Spleen (tissue), 11 donors: ENCODE results near the gene C20orf144. TPM values are rescaled to one million over a fixed set of nuclear protein-coding genes. Genes with fewer than 3 reads are reported as not detected.

Experiments used
- DNase-seq: peaks from one replicate; pipeline ENCODE4 v3.0.0-alpha.2; 2020
- H3K27ac ChIP-seq, 8 donors: fragments of 200-600 bp; sonication (generic) in 7 of 8; 1 replicate in 4 of 8; 2 replicates in 4 of 8; pipeline versions ENCODE4 v1.5.0 to v1.8.0; 2016 to 2021; ENCODE audit warnings: inconsistent platforms in 4 of 8, mild to moderate bottlenecking in 4 of 8, moderate library complexity in 1 of 8
- H3K27me3 ChIP-seq, 7 donors: fragments of 200-600 bp; sonication (generic) in 6 of 7; replicated peaks in 1 of 7; 1 replicate in 4 of 7; 2 replicates in 3 of 7; pipeline versions ENCODE4 v1.5.0 to v1.8.0; 2016 to 2021; ENCODE audit warnings: inconsistent platforms in 3 of 7, mild to moderate bottlenecking in 1 of 7
- H3K36me3 ChIP-seq, 6 donors: fragments of 200-600 bp; sonication (generic) in 5 of 6; 1 replicate in 4 of 6; 2 replicates in 2 of 6; pipeline versions ENCODE4 v1.5.0 to v1.8.0; 2016 to 2021; ENCODE audit warnings: inconsistent platforms in 2 of 6
- H3K4me1 ChIP-seq, 6 donors: fragments of 200-600 bp; sonication (generic) in 5 of 6; 1 replicate in 3 of 6; 2 replicates in 3 of 6; pipeline versions ENCODE4 v1.5.0 to v1.8.0; 2016 to 2021; ENCODE audit warnings: inconsistent platforms in 3 of 6
- H3K4me3 ChIP-seq, 8 donors: fragments of 200-600 bp; sonication (generic) in 7 of 8; 1 replicate in 4 of 8; 2 replicates in 4 of 8; pipeline versions ENCODE4 v1.5.0 to v1.8.0; 2016 to 2021; ENCODE audit warnings: inconsistent platforms in 4 of 8, mild to moderate bottlenecking in 4 of 8, moderate library complexity in 2 of 8
- H3K9me3 ChIP-seq, 8 donors: fragments of 200-600 bp; sonication (generic) in 7 of 8; 1 replicate in 4 of 8; 2 replicates in 4 of 8; pipeline versions ENCODE4 v1.5.0 to v1.8.0; 2016 to 2021; ENCODE audit warnings: inconsistent platforms in 4 of 8
- POLR2A ChIP-seq, 3 donors: fragments of 450-650 bp; IDR thresholded peaks; one replicate each; pipeline ENCODE4 v1.5.1; 2017; ENCODE audit warnings: antibody characterized with exemption in 3 of 3, mild to moderate bottlenecking in 1 of 3
- POLR2AphosphoS5 ChIP-seq, 3 donors: sonication (generic); formaldehyde crosslinking; IDR thresholded peaks; one replicate each; pipeline ENCODE4 v1.5.1; 2017; ENCODE audit warnings: antibody characterized with exemption in 3 of 3
- WGBS, 5 donors: extraction: QIAGEN DNeasy Blood & Tissue Kit in 3 of 5; methylation state at CpG; one replicate each; pipeline versions ENCODE4 v1.1.5 to v1.1.7; 2013 to 2018; 5-methylcytosine and 5-hydroxymethylcytosine counted together
- intact Hi-C: fragments of 100-400 bp; cut with DNase I; formaldehyde crosslinking; loops from one replicate; pipeline ENCODE4 v1.15.0; 2023; ENCODE audit warnings: low total_unique reads
- polyA plus RNA-seq, 3 donors: library from polyadenylated mRNA; stranded (reverse); fragments of 200-250 nt; gene quantifications; one replicate each; pipeline ENCODE4 v1.2.1, GENCODE V29; 2013
- total RNA-seq, 7 donors: library from RNA; depleted of rRNA in 3 of 7; stranded (reverse); fragments of >200 nt in 3 of 7; fragmentation: NEBNext Ultra II Directional in 4 of 7; extraction: Animal tissue kit (Norgen Biotek cat#: 25700) in 4 of 7; gene quantifications; one replicate each; pipeline versions ENCODE4 v1.1.0 to v1.2.1, GENCODE V29; 2016 to 2021
- TF ChIP-seq, protein P1 (sequence below), 11 experiments: fragments of 200-600 bp in 7 of 11; fragments of 450-650 bp in 4 of 11; sonication (generic) in 4 of 11; IDR thresholded peaks in 8 of 11; conservative IDR thresholded peaks in 3 of 11; 1 replicate in 7 of 11; 2 replicates in 4 of 11; pipeline versions ENCODE4 v1.4.0 to v1.8.0; 2016 to 2021; ENCODE audit warnings: antibody characterized with exemption in 11 of 11, inconsistent platforms in 4 of 11, mild to moderate bottlenecking in 1 of 11
- donor health status: healthy with polysubstance abuse.
- donor health status: DM: no; HTN: no; CAD: no; lungs with moderate emphysema.
- donor health status: DM: no; HTN: no; CAD: no.
- donor health status: Bipolar disorder and iron deficiency.
- donor health status: healthy.
- donor health status: DM: no; HTN: no; CAD: no.
- donor health status: DM: yes; HTN: yes; CAD: no.

C20orf144 gene
- total and polyA plus RNA-seq, 10 donors, result 0.06 to 0.14 (median 0.09) TPM; not detected in 7

DNA sequence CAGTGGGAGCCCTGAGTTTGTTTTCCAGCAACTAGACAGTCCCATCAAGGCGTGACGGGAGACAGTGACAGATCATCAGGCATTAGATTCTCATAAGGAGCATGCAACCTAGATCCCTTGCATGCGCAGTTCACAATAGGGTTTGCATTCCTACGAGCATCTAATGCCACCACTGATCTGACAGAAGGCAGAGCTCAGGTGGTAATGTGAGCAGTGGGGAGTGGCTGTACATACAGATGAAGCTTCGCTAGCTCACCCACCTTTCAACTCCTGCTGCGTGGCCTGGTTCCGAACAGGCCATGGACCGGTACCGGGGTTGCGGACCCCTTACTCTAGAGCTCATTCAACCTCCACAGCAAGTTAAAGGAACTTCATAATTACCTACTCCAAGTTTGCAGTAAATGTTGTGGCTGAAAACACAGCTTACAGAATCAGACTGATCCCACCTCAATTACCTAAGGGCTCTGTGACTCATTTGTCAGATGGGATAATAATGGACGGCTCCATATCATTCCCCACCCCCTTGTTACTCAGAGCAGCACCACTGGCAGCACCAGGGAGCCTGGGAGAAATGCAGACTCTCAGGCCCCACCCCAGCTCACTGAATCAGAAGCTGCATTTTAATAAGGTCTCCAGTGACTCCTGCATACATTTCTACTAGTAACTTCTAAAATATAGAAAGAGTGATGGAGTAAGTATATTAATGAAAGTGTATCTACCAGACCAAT, 42.2 kb downstream of the C20orf144 start:
- Histone ChIP-seq H3K4me1 (no peaks in the 10 kb centered on the region), H3K36me3 (peaks cover 0 to 56% (median 22%) of the 10 kb centered on the region in 6 donors), H3K27ac (no peak overlapping the region), H3K9me3 (peaks cover 0 to 8% (median 0%) of the 10 kb centered on the region in 8 donors), H3K4me3 (no peak overlapping the region), H3K27me3 (no peaks in the 10 kb centered on the region)
- 90 to 97% (median 96%) methylated on average over 11 of the region's 11 CpGs for whole genome bisulfite sequencing, 5 donors
- intact Hi-C loops, result no loop called here
- no peak for DNase-seq
- TF ChIP-seq POLR2A (IDR thresholded peaks at IDR 0.05) (no peak), POLR2AphosphoS5 (IDR thresholded peaks at IDR 0.05) (no peak)
- TF ChIP-seq, protein P1, sequence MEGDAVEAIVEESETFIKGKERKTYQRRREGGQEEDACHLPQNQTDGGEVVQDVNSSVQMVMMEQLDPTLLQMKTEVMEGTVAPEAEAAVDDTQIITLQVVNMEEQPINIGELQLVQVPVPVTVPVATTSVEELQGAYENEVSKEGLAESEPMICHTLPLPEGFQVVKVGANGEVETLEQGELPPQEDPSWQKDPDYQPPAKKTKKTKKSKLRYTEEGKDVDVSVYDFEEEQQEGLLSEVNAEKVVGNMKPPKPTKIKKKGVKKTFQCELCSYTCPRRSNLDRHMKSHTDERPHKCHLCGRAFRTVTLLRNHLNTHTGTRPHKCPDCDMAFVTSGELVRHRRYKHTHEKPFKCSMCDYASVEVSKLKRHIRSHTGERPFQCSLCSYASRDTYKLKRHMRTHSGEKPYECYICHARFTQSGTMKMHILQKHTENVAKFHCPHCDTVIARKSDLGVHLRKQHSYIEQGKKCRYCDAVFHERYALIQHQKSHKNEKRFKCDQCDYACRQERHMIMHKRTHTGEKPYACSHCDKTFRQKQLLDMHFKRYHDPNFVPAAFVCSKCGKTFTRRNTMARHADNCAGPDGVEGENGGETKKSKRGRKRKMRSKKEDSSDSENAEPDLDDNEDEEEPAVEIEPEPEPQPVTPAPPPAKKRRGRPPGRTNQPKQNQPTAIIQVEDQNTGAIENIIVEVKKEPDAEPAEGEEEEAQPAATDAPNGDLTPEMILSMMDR (IDR thresholded peaks at IDR 0.05 in 8 of 11, conservative IDR thresholded peaks at IDR 0.05 in 3 of 11), result no peak

DNA sequence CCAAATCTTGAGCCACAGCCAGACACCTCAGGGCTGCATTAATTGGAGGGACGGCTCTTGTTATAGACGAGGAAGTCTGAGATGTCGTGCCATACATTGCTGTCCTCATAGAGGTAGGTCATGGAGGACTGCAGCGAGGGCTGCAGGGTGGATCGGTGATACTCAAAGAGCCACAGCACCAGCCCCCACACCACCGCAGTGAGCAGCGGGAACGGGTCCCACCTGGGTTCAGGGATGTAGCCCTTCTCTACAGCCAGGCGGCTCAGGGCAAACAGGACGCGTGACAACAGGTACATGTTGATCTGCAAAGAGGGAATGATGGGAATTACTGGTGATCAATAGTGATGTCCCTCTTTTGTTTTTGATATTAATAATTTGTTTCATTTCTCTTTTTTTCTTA, 45.5 kb downstream of the C20orf144 start:
- 88 to 93% (median 91%) methylated on average over 11 of the region's 11 CpGs for WGBS, 5 donors
- no peak overlapping the region for H3K4me3 ChIP-seq
- DNase-seq, result no peak
- H3K36me3 ChIP-seq, result peaks cover 0 to 81% (median 40%) of the 10 kb centered on the region in 6 donors
- no peaks in the 10 kb centered on the region for H3K27me3 ChIP-seq
- no peak for TF ChIP-seq POLR2A (IDR thresholded peaks at IDR 0.05)
- TF ChIP-seq POLR2AphosphoS5 (IDR thresholded peaks at IDR 0.05), result no peak
- TF ChIP-seq, protein P1 (IDR thresholded peaks at IDR 0.05 in 8 of 11, conservative IDR thresholded peaks at IDR 0.05 in 3 of 11), result no peak
- intact Hi-C loops, result no loop called here
- H3K27ac ChIP-seq, result no peak overlapping the region
- H3K4me1 ChIP-seq, result no peaks in the 10 kb centered on the region
- no peaks in the 10 kb centered on the region for H3K9me3 ChIP-seq

DNA sequence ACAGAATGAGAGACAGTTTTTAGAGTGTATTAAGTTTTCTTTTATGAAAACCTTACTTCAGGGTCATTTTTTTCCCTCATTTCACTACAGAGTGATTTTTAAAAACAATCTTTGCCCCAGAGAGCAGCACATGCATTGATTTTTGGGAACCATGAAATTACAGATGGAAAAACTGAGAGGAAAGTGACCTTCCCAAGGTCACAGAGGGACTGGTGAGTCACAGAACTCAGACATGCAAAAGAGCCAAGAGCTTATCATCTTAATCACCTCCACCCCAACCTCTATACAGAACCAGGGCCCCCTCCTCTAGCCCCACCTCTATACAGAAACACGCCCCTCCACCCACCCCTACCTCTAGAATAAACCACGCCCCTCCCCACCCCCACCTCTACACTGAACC, 47.3 kb downstream of the C20orf144 start:
- TF ChIP-seq POLR2A (IDR thresholded peaks at IDR 0.05) (no peak), POLR2AphosphoS5 (IDR thresholded peaks at IDR 0.05) (no peak)
- TF ChIP-seq, protein P1 (IDR thresholded peaks at IDR 0.05 in 8 of 11, conservative IDR thresholded peaks at IDR 0.05 in 3 of 11), result no peak
- Histone ChIP-seq H3K9me3 (no peaks in the 10 kb centered on the region), H3K27ac (no peak overlapping the region), H3K4me1 (no peaks in the 10 kb centered on the region), H3K27me3 (no peaks in the 10 kb centered on the region), H3K4me3 (no peak overlapping the region), H3K36me3 (peaks cover 0 to 87% (median 56%) of the 10 kb centered on the region in 6 donors)
- 87 to 100% (median 91%) methylated on average over 2 of the region's 2 CpGs for WGBS, 5 donors
- intact Hi-C loops, result no loop called here
- DNase-seq, result no peak

DNA sequence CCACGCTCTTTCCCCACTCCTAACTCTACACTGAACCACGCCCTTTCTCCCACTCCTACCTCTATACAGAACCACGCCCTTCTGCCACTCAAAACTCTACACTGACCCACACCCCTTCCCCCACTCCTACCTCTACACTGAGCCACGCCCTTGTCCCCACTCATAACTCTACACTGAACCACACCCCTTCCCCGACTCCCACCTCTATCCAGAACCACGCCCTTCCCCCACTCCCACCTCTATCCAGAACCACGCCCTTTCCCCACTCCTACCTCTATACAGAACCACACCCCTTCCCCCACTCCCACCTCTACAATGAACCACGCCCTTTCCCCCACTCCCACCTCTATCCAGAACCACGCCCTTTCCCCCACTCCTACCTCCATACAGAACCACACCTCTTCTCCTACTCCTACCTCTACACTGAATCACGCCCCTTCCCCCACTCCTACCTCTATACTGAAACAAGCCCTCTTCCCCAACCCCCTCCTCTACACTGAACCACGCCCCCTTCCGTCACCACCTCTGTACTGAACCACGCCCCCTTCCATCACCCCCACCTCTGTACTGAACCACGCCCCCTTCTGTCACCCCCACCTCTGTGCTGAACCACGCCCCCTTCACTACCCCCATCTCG, 47.9 kb downstream of the C20orf144 start:
- DNase-seq, result no peak
- 83 to 89% (median 88%) methylated on average over 16 of the region's 16 CpGs for WGBS, 5 donors

More for the DNA sequence above, 47.9 kb downstream of the C20orf144 start:
- H3K27ac ChIP-seq, result no peak overlapping the region
- H3K4me3 ChIP-seq, result no peak overlapping the region
- H3K9me3 ChIP-seq, result no peaks in the 10 kb centered on the region
- H3K27me3 ChIP-seq, result no peaks in the 10 kb centered on the region
- TF ChIP-seq, protein P1 (IDR thresholded peaks at IDR 0.05 in 8 of 11, conservative IDR thresholded peaks at IDR 0.05 in 3 of 11), result no peak
- TF ChIP-seq POLR2A (IDR thresholded peaks at IDR 0.05), result no peak
- TF ChIP-seq POLR2AphosphoS5 (IDR thresholded peaks at IDR 0.05), result no peak
- intact Hi-C loops, result no loop called here
- H3K36me3 ChIP-seq, result peaks cover 0 to 89% (median 61%) of the 10 kb centered on the region in 6 donors
- H3K4me1 ChIP-seq, result no peaks in the 10 kb centered on the region
